DOHH2 (cell line): ENCODE results near the gene DCAF10.
"Not testable (repeated sequence)": the region's sequence is repeated elsewhere in the genome, so short reads cannot be mapped to it uniquely, and the experiment has no call there.

Source experiments
- EZH2phosphoT487 ChIP-seq: fragments of 200-600 bp; sonication (generic); IDR thresholded peaks from 2 replicates; pipeline ENCODE4 v1.6.1; 2017; ENCODE audit warnings: borderline replicate concordance, mild to moderate bottlenecking, antibody characterized with exemption, low read length, moderate library complexity, mixed read lengths
- TF ChIP-seq, protein P1 (sequence below): fragments of 200-600 bp; sonication (generic); IDR thresholded peaks from one replicate; pipeline ENCODE4 v1.5.1; 2014; ENCODE audit warnings: antibody characterized with exemption, mild to moderate bottlenecking, low read depth, low read length; ENCODE audit not compliant: poor library complexity, severe bottlenecking

DNA sequence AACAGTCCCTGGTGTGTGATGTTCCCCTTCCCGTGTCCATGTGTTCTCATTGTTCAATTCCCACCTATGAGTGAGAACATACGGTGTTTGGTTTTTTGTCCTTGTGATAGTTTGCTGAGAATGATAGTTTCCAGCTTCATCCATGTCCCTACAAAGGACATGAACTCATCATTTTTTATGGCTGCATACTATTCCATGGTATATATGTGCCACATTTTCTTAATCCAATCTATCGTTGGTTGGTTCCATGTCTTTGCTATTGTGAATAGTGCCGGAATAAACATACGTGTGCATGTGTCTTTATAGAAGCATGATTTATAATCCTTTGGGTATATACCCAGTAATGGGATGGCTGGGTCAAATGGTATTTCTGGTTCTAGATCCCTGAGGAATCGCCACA, 35.3 kb upstream of the DCAF10 start:
- TF ChIP-seq, protein P1, sequence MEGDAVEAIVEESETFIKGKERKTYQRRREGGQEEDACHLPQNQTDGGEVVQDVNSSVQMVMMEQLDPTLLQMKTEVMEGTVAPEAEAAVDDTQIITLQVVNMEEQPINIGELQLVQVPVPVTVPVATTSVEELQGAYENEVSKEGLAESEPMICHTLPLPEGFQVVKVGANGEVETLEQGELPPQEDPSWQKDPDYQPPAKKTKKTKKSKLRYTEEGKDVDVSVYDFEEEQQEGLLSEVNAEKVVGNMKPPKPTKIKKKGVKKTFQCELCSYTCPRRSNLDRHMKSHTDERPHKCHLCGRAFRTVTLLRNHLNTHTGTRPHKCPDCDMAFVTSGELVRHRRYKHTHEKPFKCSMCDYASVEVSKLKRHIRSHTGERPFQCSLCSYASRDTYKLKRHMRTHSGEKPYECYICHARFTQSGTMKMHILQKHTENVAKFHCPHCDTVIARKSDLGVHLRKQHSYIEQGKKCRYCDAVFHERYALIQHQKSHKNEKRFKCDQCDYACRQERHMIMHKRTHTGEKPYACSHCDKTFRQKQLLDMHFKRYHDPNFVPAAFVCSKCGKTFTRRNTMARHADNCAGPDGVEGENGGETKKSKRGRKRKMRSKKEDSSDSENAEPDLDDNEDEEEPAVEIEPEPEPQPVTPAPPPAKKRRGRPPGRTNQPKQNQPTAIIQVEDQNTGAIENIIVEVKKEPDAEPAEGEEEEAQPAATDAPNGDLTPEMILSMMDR, result not testable (repeated sequence)
- not testable (repeated sequence) for TF ChIP-seq EZH2phosphoT487
